Common myeloid progenitor, CD34-positive (primary cell): Measurements from ENCODE around the gene EDN3.

Experiments used
- CTCF ChIA-PET: fragments of 350-600 bp; sonication (Branson Sonifier 250); formaldehyde crosslinking; loops from one replicate; lab custom pipeline; 2021; ENCODE audit warnings: antibody characterized with exemption; lab: Charles Lee
- POLR2A ChIA-PET: fragments of 350-600 bp; sonication (Branson Sonifier 250); formaldehyde crosslinking; loops from one replicate; lab custom pipeline; 2021; ENCODE audit warnings: antibody characterized with exemption; lab: Charles Lee
- DNase-seq, 3 donors: peaks; one replicate each; pipeline versions ENCODE4 v3.0.0 to v3.0.0-alpha.2; 2013
- H3K27ac ChIP-seq, 2 experiments: 1 replicate in 1 of 2; 2 replicates in 1 of 2; pipeline ENCODE4 v1.7.0; 2013; ENCODE audit warnings: inconsistent platforms in 2 of 2, low read length in 2 of 2, mild to moderate bottlenecking in 2 of 2, low read depth in 1 of 2, moderate library complexity in 1 of 2; ENCODE audit not compliant: severe bottlenecking in 2 of 2, insufficient read depth in 1 of 2, poor library complexity in 1 of 2
- H3K27me3 ChIP-seq, 5 experiments: replicated peaks in 2 of 5; 1 replicate in 3 of 5; 2 replicates in 2 of 5; pipeline versions ENCODE4 v1.6.1 to v1.7.0; 2013; ENCODE audit warnings: low read length in 4 of 5, mild to moderate bottlenecking in 2 of 5, moderate library complexity in 2 of 5, inconsistent platforms in 1 of 5; ENCODE audit not compliant: insufficient read depth in 5 of 5, control insufficient read depth in 4 of 5
- H3K36me3 ChIP-seq, 4 experiments: 1 replicate in 2 of 4; 2 replicates in 2 of 4; pipeline versions ENCODE4 v1.6.1 to v1.7.0; 2013; ENCODE audit warnings: low read length in 3 of 4, control low read depth in 1 of 4, mild to moderate bottlenecking in 1 of 4; ENCODE audit not compliant: control insufficient read depth in 4 of 4, insufficient read depth in 4 of 4
- H3K4me1 ChIP-seq, 4 experiments: 1 replicate in 3 of 4; 2 replicates in 1 of 4; pipeline versions ENCODE4 v1.6.1 to v1.7.1; 2013; ENCODE audit warnings: low read length in 3 of 4, mild to moderate bottlenecking in 3 of 4, control low read depth in 1 of 4, inconsistent platforms in 1 of 4, moderate library complexity in 1 of 4; ENCODE audit not compliant: control insufficient read depth in 4 of 4, insufficient read depth in 4 of 4; ENCODE audit errors: control extremely low read depth in 1 of 4
- H3K4me3 ChIP-seq, 7 experiments: 1 replicate in 4 of 7; 2 replicates in 3 of 7; pipeline versions ENCODE4 v1.5.1 to v1.7.0; 2013; ENCODE audit warnings: mild to moderate bottlenecking in 7 of 7, low read length in 6 of 7, moderate library complexity in 6 of 7, inconsistent platforms in 2 of 7, low read depth in 2 of 7, control low read depth in 1 of 7; ENCODE audit not compliant: insufficient read depth in 4 of 7, control insufficient read depth in 1 of 7; ENCODE audit errors: extremely low read depth in 1 of 7
- H3K9me3 ChIP-seq, 5 experiments: 1 replicate in 4 of 5; 2 replicates in 1 of 5; pipeline versions ENCODE4 v1.6.1 to v1.7.1; 2013; ENCODE audit warnings: low read length in 4 of 5, mild to moderate bottlenecking in 2 of 5, inconsistent platforms in 1 of 5, low read depth in 1 of 5, moderate library complexity in 1 of 5; ENCODE audit not compliant: control insufficient read depth in 4 of 5, insufficient read depth in 2 of 5; ENCODE audit errors: control extremely low read depth in 1 of 5
- WGBS: methylation state at CpG from one replicate; pipeline ENCODE4 v1.1.5; 2013; ENCODE audit not compliant: insufficient coverage; 5-methylcytosine and 5-hydroxymethylcytosine counted together

EDN3 gene

DNA sequence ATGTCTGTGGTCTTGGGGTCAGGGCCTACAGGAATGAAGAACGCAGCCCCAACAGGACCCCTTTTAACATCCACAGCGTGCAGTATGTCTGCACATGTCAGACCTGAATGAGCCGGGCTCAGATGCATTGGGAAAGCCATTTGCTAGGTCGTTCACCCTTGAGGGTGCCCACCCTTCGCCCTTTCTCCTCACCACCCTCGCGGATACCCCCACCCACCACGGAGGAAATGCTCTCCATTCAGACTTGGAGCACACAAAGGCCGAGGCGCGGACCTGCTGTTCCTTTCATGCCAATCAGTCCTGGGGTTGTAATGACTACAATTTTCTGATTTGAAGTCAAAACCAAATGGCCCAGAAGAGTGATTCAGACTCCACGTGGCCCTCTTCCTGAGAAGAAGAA, 62.7 kb downstream of the EDN3 start:
- Histone ChIP-seq H3K27me3 (peaks cover 0 to 6% (median 0%) of the 10 kb centered on the region in 5 experiments), H3K36me3 (no peaks in the 10 kb centered on the region), H3K9me3 (no peaks in the 10 kb centered on the region), H3K4me3 (no peak overlapping the region), H3K4me1 (no peaks in the 10 kb centered on the region), H3K27ac (no peak overlapping the region)
- DNase-seq: no peak
- POLR2A ChIA-PET: no interaction called here
- 84% methylated on average over 10 of the region's 12 CpGs for WGBS
- CTCF ChIA-PET: no interaction called here

DNA sequence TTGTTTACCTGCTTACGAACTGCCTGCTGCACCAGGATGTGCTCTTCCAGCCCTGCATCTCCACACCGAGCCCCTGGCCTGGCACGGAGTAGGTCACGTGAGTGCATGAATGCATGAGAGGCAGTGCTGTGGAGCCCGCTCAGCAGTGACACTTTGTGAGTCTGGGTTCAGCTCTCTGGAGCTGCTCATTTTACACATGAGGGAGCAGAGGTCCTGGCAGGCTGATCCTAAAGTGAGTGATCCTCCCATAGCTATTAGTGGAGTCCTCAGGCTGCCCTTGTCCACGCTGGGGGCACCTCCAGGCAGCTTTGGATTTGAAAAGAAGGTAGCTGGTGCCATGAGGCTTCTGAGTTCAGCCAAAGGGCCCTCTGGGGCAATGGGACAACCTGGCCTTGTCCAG, 64.2 kb downstream of the EDN3 start:
- Histone ChIP-seq H3K27me3 (peaks cover 0 to 6% (median 0%) of the 10 kb centered on the region in 5 experiments), H3K36me3 (no peaks in the 10 kb centered on the region), H3K27ac (no peak overlapping the region), H3K9me3 (peaks cover 0 to 2% (median 0%) of the 10 kb centered on the region in 5 experiments), H3K4me1 (no peaks in the 10 kb centered on the region), H3K4me3 (no peak overlapping the region)
- POLR2A ChIA-PET: no interaction called here
- DNase-seq: no peak
- WGBS: 94% methylated on average over 6 of the region's 6 CpGs
- CTCF ChIA-PET: interaction anchor here (1.4 kb wide), 1 partner anchor 12 kb away, joined by 3 read pairs; no protein-coding TSS in a partner anchor

DNA sequence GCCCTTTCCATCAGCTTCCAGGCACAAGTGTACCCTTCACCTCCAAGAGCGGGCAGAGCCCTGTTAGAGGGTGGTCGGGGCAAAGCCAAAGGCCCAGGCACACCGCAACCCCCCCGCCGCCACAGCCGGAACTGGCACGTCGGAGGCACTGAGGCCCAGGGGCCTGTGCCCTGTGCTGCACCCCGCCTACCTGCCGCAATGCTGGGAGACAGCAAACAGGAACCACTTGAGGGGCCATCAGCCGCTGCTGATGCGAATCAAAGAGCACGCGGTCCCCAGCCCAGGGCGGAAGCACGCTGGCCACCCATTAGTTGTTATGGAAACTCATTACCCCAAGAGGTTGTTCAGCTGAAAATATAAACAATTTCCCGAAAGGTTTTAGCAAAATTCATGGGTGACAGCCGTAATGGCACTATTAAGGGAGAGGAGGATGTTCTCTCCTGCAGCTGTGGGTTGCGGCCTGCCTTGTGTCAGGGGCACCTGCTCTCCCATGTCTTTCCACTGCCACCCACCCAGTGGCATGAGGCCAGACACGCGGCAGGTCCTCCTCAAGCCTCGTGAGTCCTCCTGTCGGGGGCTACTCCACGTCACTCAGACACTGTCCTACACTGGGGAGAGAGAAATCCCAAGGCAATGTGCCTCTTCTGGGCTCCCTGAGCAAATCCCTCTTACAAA, 65.3 kb downstream of the EDN3 start:
- peaks cover 0 to 6% (median 0%) of the 10 kb centered on the region in 5 experiments for H3K27me3 ChIP-seq
- H3K4me1 ChIP-seq: no peaks in the 10 kb centered on the region
- H3K36me3 ChIP-seq: no peaks in the 10 kb centered on the region
- CTCF ChIA-PET: no interaction called here
- DNase-seq: no peak
- POLR2A ChIA-PET: no interaction called here
- WGBS: 93% methylated on average over 24 of the region's 24 CpGs
- H3K27ac ChIP-seq: no peak overlapping the region
- H3K9me3 ChIP-seq: peaks cover 0 to 2% (median 0%) of the 10 kb centered on the region in 5 experiments
- no peak overlapping the region for H3K4me3 ChIP-seq

DNA sequence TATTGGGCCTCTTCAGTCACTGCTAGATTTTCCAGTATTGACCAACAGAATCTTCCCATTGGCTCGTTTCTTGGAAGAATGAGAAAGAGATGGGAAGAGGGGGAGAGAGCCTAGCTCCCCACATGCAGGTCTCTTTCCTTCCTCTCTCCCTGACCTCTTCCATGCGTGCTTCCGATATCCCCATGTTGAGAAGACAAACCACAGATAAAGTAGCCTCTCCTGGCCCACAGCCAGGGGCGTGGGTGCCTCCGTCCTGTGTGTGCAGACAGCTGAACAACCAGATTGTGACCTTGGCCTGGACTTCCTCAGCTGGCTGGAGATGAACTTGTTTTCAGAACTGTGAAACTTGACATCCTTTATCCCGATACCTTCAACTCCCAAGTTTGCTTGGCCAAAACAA, 71.0 kb downstream of the EDN3 start:
- H3K36me3 ChIP-seq: no peaks in the 10 kb centered on the region
- H3K4me3 ChIP-seq: no peak overlapping the region
- peak in 1 of 3 donors; percentile 21 for DNase-seq
- CTCF ChIA-PET: no interaction called here
- no peaks in the 10 kb centered on the region for H3K4me1 ChIP-seq
- H3K27ac ChIP-seq: no peak overlapping the region
- H3K27me3 ChIP-seq: no peaks in the 10 kb centered on the region
- POLR2A ChIA-PET: no interaction called here
- 94% methylated on average over 3 of the region's 6 CpGs for WGBS
- peaks cover 0 to 2% (median 0%) of the 10 kb centered on the region in 5 experiments for H3K9me3 ChIP-seq

DNA sequence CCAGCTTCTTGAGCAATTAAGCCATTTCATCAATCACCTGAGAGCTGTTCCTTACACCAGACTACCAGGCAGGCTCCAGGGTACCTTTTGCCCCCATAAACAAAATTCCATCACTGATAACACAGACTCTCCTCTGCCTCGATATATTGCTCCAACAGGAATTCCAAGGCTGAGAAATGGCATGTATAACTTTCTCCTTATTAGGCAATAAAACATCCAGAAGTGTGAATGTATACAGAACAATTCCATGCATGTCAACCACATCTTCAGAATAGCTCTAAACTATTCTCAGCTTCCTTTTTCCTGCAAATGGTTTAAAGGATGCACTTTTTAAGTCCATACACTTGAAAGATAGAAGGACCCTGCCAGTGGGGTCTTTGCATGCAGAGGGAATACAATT, 73.8 kb downstream of the EDN3 start:
- WGBS: 100% methylated on average over 1 of the region's 1 CpG
- no peak overlapping the region for H3K27ac ChIP-seq
- no peak for DNase-seq
- ChIA-PET CTCF (no interaction called here), POLR2A (no interaction called here)
- H3K36me3 ChIP-seq: no peaks in the 10 kb centered on the region
- H3K4me1 ChIP-seq: peaks cover 0 to 8% (median 3%) of the 10 kb centered on the region in 4 experiments
- no peak overlapping the region for H3K4me3 ChIP-seq
- H3K9me3 ChIP-seq: no peaks in the 10 kb centered on the region
- no peaks in the 10 kb centered on the region for H3K27me3 ChIP-seq

DNA sequence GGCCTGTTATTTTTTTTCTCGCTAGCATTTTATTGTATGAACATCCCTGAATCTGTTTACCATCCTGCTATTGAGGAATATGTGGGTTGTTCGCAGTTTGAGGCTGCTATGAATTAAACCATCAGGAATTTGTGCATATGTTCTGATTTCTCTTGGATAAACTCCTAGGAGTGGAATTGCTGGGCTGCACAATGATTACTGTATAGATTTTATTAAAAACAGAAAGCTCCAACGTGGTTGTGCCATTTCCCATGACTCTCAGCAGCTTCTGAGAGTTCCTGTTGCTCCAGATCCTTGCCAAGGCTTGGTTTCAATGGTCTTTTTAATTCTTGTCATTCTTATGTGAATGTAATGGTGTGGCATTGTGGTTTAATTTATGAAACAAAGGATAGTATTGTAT, 75.1 kb downstream of the EDN3 start:
- no CpG with 5 or more reads among the region's 3 CpGs for WGBS
- ChIA-PET POLR2A (no interaction called here), CTCF (no interaction called here)
- no peaks in the 10 kb centered on the region for H3K36me3 ChIP-seq
- DNase-seq: no peak
- no peaks in the 10 kb centered on the region for H3K9me3 ChIP-seq
- H3K4me1 ChIP-seq: peaks cover 0 to 8% (median 3%) of the 10 kb centered on the region in 4 experiments
- H3K4me3 ChIP-seq: no peak overlapping the region
- no peaks in the 10 kb centered on the region for H3K27me3 ChIP-seq
- no peak overlapping the region for H3K27ac ChIP-seq
